B cell (primary cell): ENCODE results near the gene NRP1. TPM values are rescaled to one million over a fixed set of nuclear protein-coding genes. Genes with fewer than 3 reads are reported as not detected.

ENCODE experiments used
- ATAC-seq: fragments of 200-7000 bp; cut with Tn5 transposase; one replicate; pipeline ENCODE4 v1.10.0; 2021; ENCODE audit warnings: low read depth, mild to moderate bottlenecking, moderate number of reproducible peaks, moderate library complexity
- CTCF ChIA-PET: fragments of 350-600 bp; sonication (Branson Sonifier 250); formaldehyde crosslinking; loops from one replicate; lab custom pipeline; 2021; ENCODE audit warnings: antibody characterized with exemption, inconsistent platforms; lab: Charles Lee
- POLR2A ChIA-PET: fragments of 350-600 bp; sonication (Branson Sonifier 250); formaldehyde crosslinking; loops from one replicate; lab custom pipeline; 2021; ENCODE audit warnings: antibody characterized with exemption; lab: Charles Lee
- DNase-seq: peaks from one replicate; pipeline ENCODE4 v3.0.0; 2013
- H2AFZ ChIP-seq: 2 replicates; pipeline ENCODE4 v1.6.1; 2012; ENCODE audit warnings: mild to moderate bottlenecking, low read depth, low read length; ENCODE audit not compliant: insufficient read depth, poor library complexity, severe bottlenecking
- H3K27ac ChIP-seq, 2 donors: 1 replicate in 1 of 2; 2 replicates in 1 of 2; pipeline ENCODE4 v1.5.1; 2012 to 2013; ENCODE audit warnings: low read length in 2 of 2, mild to moderate bottlenecking in 2 of 2, moderate library complexity in 1 of 2
- H3K27me3 ChIP-seq, 4 experiments: fragments of 200-600 bp in 1 of 4; sonication (generic) in 1 of 4; replicated peaks in 1 of 4; 1 replicate in 2 of 4; 2 replicates in 2 of 4; pipeline versions ENCODE4 v1.6.1 to v1.7.0; 2013 to 2016; ENCODE audit warnings: low read length in 3 of 4, mild to moderate bottlenecking in 2 of 4, mixed read lengths in 1 of 4, moderate library complexity in 1 of 4; ENCODE audit not compliant: insufficient read depth in 4 of 4, control insufficient read depth in 3 of 4; ENCODE audit errors: control extremely low read depth in 1 of 4
- H3K36me3 ChIP-seq, 2 experiments: replicated peaks in 1 of 2; 1 replicate in 1 of 2; 2 replicates in 1 of 2; pipeline versions ENCODE4 v1.6.1 to v1.7.1; 2013; ENCODE audit warnings: low read length in 1 of 2; ENCODE audit not compliant: insufficient read depth in 2 of 2, control insufficient read depth in 1 of 2; ENCODE audit errors: control extremely low read depth in 1 of 2, extremely low read depth in 1 of 2
- H3K4me1 ChIP-seq, 2 donors: fragments of 200-600 bp in 1 of 2; sonication (generic) in 1 of 2; 1 replicate in 1 of 2; 2 replicates in 1 of 2; pipeline versions ENCODE4 v1.5.1 to v1.6.1; 2013 to 2017; ENCODE audit warnings: low read length in 2 of 2; ENCODE audit not compliant: control insufficient read depth in 2 of 2, insufficient read depth in 2 of 2
- H3K4me2 ChIP-seq: replicated peaks from 2 replicates; pipeline ENCODE3; 2012; ENCODE audit warnings: mild to moderate bottlenecking, low read depth, low read length; ENCODE audit not compliant: poor library complexity, severe bottlenecking
- H3K4me3 ChIP-seq, 5 experiments: fragments of 200-600 bp in 1 of 5; sonication (generic) in 1 of 5; 1 replicate in 3 of 5; 2 replicates in 2 of 5; pipeline versions ENCODE4 v1.5.1 to v1.7.0; 2011 to 2016; ENCODE audit warnings: low read length in 4 of 5, mild to moderate bottlenecking in 4 of 5, low read depth in 2 of 5, control low read depth in 1 of 5, moderate library complexity in 1 of 5; ENCODE audit not compliant: insufficient read depth in 1 of 5; ENCODE audit errors: control extremely low read depth in 1 of 5, extremely low read depth in 1 of 5
- H3K79me2 ChIP-seq: fragments of 200-600 bp; sonication (generic); one replicate; pipeline ENCODE4 v1.6.0; 2016; ENCODE audit warnings: low read length; ENCODE audit not compliant: control insufficient read depth, insufficient read depth
- H3K9ac ChIP-seq: fragments of 200-600 bp; sonication (generic); 2 replicates; pipeline ENCODE4 v1.6.1; 2017; ENCODE audit warnings: mild to moderate bottlenecking, low read length, moderate library complexity
- H3K9me3 ChIP-seq, 3 donors: one replicate each; pipeline versions ENCODE4 v1.6.1 to v1.7.1; 2013; ENCODE audit warnings: low read length in 2 of 3; ENCODE audit not compliant: control insufficient read depth in 2 of 3, insufficient read depth in 1 of 3; ENCODE audit errors: control extremely low read depth in 1 of 3
- H4K20me1 ChIP-seq: 2 replicates; pipeline ENCODE4 v1.6.0; 2012; ENCODE audit warnings: mild to moderate bottlenecking, low read length; ENCODE audit not compliant: insufficient read depth, control insufficient read depth, poor library complexity, severe bottlenecking
- H3K27ac Mint-ChIP-seq: one replicate; pipeline ENCODE4 v1.8.0; 2021; ENCODE audit warnings: mixed read lengths
- H3K27me3 Mint-ChIP-seq: one replicate; pipeline ENCODE4 v1.8.0; 2021; ENCODE audit warnings: mixed read lengths
- H3K4me1 Mint-ChIP-seq: one replicate; pipeline ENCODE4 v1.8.0; 2021; ENCODE audit warnings: mixed read lengths
- H3K4me3 Mint-ChIP-seq: one replicate; pipeline ENCODE4 v1.8.0; 2021; ENCODE audit warnings: mixed read lengths
- H3K9me3 Mint-ChIP-seq: one replicate; pipeline ENCODE4 v1.8.0; 2022; ENCODE audit warnings: mixed read lengths; ENCODE audit not compliant: insufficient read depth
- EZH2 ChIP-seq: IDR thresholded peaks from 2 replicates; pipeline ENCODE4 v1.6.1; 2012; ENCODE audit warnings: borderline replicate concordance, low read depth, mild to moderate bottlenecking, moderate library complexity, low read length; ENCODE audit not compliant: insufficient read depth, poor library complexity, severe bottlenecking
- WGBS: methylation state at CpG from one replicate; pipeline ENCODE4 v1.1.5; 2013; ENCODE audit warnings: missing lambda C conversion rate; ENCODE audit not compliant: insufficient coverage; 5-methylcytosine and 5-hydroxymethylcytosine counted together
- intact Hi-C: fragments of 100-400 bp; cut with micrococcal nuclease; formaldehyde crosslinking; loops from one replicate; pipeline ENCODE4 v1.10.0; 2022
- polyA plus RNA-seq: library from polyadenylated mRNA; depleted of rRNA; stranded (reverse); fragments of >200 nt; gene quantifications from 2 replicates; pipeline ENCODE4 v1.2.3, GENCODE V29; 2012
- total RNA-seq, 2 donors: library from RNA; stranded (reverse); fragments of 120-200 nt in 1 of 2; gene quantifications; 1 replicate in 1 of 2; 2 replicates in 1 of 2; pipeline versions ENCODE4 v1.2.3 to v1.2.4, GENCODE V29; 2013 to 2022
- TF ChIP-seq, protein P1 (sequence below): fragments of 200-600 bp; IDR thresholded peaks from one replicate; pipeline ENCODE4 v1.8.0; 2022; ENCODE audit warnings: antibody characterized with exemption, mild to moderate bottlenecking

NRP1 gene
- total and polyA plus RNA-seq, 2 donors (not counting 1 experiment from before 2014, with no cell fraction given): 0.34 TPM; not detected in 1

- ChIA-PET CTCF (no interaction called here), POLR2A (no interaction called here)
- DNase-seq (no peak), ATAC-seq (no peak)
- WGBS: 67% methylated on average over 3 of the region's 9 CpGs
- no peak for TF ChIP-seq EZH2
- TF ChIP-seq, protein P1, sequence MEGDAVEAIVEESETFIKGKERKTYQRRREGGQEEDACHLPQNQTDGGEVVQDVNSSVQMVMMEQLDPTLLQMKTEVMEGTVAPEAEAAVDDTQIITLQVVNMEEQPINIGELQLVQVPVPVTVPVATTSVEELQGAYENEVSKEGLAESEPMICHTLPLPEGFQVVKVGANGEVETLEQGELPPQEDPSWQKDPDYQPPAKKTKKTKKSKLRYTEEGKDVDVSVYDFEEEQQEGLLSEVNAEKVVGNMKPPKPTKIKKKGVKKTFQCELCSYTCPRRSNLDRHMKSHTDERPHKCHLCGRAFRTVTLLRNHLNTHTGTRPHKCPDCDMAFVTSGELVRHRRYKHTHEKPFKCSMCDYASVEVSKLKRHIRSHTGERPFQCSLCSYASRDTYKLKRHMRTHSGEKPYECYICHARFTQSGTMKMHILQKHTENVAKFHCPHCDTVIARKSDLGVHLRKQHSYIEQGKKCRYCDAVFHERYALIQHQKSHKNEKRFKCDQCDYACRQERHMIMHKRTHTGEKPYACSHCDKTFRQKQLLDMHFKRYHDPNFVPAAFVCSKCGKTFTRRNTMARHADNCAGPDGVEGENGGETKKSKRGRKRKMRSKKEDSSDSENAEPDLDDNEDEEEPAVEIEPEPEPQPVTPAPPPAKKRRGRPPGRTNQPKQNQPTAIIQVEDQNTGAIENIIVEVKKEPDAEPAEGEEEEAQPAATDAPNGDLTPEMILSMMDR: no peak
- Histone ChIP-seq H3K9ac (no peak overlapping the region), H3K4me3 (no peak overlapping the region), H3K4me2 (no peak overlapping the region), H3K79me2 (no peaks in the 10 kb centered on the region), H3K27me3 (peaks cover 0 to 2% (median 0%) of the 10 kb centered on the region in 4 experiments), H3K9me3 (no peaks in the 10 kb centered on the region), H3K36me3 (no peaks in the 10 kb centered on the region), H3K4me1 (no peaks in the 10 kb centered on the region), H4K20me1 (no peaks in the 10 kb centered on the region), H2AFZ (no peak overlapping the region), H3K27ac (no peak overlapping the region)
- intact Hi-C loops: no loop called here
- H3K27ac Mint-ChIP-seq: no peak overlapping the region
- H3K4me1 Mint-ChIP-seq: peaks cover 2% of the 10 kb centered on the region
- H3K27me3 Mint-ChIP-seq: peaks cover 12% of the 10 kb centered on the region
- H3K9me3 Mint-ChIP-seq: no peaks in the 10 kb centered on the region
- H3K4me3 Mint-ChIP-seq: no peak overlapping the region
Measured at GRCh38 chr10:33164060-33164709, 170.3 kb downstream of the NRP1 start.

DNA sequence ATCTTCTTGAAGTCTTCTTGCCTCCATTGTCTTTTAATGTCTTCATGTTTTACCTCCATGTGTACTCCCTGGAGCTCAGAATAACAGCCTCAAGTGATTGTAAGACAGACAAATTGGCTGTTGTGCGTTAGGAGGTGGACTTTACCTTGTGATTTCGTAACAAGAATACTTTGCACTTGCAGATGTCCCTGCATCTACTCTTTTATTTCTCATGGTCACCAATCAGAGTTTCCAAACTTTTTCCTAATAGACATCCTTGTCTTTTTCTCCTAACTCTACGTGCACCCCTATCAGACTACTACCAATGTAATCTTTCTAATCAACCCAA, 172.3 kb downstream of the NRP1 start:
- ATAC-seq (no peak), DNase-seq (no peak)
- no peaks in the 10 kb centered on the region for H3K9me3 Mint-ChIP-seq
- no peaks in the 10 kb centered on the region for H4K20me1 ChIP-seq
- ChIA-PET CTCF (no interaction called here), POLR2A (no interaction called here)
- H3K4me3 ChIP-seq: no peak overlapping the region
- H3K27me3 ChIP-seq: peaks cover 0 to 2% (median 0%) of the 10 kb centered on the region in 4 experiments
- WGBS: 87% methylated on average over 3 of the region's 3 CpGs
- H2AFZ ChIP-seq: no peak overlapping the region
- H3K27ac Mint-ChIP-seq: no peak overlapping the region
- H3K27ac ChIP-seq: no peak overlapping the region
- H3K4me1 Mint-ChIP-seq: peaks cover 2% of the 10 kb centered on the region
- H3K36me3 ChIP-seq: no peaks in the 10 kb centered on the region
- TF ChIP-seq, protein P1: no peak
- TF ChIP-seq EZH2: no peak
- no peaks in the 10 kb centered on the region for H3K9me3 ChIP-seq
- H3K4me2 ChIP-seq: no peak overlapping the region
- no peak overlapping the region for H3K4me3 Mint-ChIP-seq
- no peak overlapping the region for H3K9ac ChIP-seq
- no peaks in the 10 kb centered on the region for H3K4me1 ChIP-seq
- intact Hi-C loops: no loop called here
- no peaks in the 10 kb centered on the region for H3K79me2 ChIP-seq
- peaks cover 12% of the 10 kb centered on the region for H3K27me3 Mint-ChIP-seq
